Activated T-cell treated with anti-CD3 and anti-CD28 coated beads for 4 hours (primary cell): Measurements from ENCODE around the gene AIG1.
"Not testable (repeated sequence)": the region's sequence is repeated elsewhere in the genome, so short reads cannot be mapped to it uniquely, and the experiment has no call there.

Experiments
- DNase-seq: peaks from one replicate; pipeline ENCODE4 v3.0.0-alpha.2; 2020

Gene AIG1

DNA sequence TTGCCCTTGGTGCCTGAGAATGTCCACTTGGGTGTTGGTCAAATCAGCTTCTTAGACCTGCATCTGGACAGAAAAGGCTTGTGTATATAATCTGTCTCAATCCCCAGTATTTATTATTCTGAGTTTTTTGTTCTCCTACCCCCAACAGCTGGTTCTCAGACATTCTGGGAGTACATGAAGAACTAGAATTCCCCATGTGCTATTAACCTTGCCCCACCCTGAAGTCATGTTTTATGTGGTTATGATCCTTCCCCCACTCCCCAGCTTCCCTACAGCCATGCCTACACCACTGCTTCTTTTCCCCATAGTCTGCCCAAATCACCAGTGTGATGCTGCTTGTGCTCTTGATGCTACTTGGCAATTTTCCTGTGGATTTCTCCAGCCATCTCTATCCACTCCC, 232.8 kb downstream of the AIG1 start:
- no peak for DNase-seq

DNA sequence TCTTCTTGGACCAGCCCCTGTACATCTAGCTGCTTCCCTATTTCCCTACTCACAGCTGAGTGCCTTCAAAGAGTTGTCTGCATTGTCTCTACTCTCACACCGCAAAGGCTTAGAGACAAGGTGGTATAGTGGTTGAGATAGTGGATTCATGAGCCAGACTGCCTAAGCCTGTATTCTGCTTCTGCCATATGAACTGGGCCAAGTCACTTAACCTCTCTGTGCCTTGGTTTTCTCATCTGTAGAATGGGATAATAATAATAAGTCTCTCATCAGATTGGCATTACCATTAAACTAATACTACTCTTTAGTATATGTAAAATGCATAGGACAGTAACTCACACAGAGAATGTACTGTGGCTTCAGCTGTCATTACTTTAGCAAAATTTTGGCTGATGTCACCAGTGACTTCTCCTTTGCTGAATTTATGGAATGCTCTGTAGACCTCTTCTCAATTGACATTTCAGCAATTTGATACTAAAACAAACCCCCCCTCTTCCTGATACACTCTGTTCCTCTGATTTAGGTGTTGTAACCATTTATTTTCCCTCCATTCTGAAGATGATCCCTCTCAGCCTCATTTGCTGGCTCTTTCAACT, 233.7 kb downstream of the AIG1 start:
- no peak for DNase-seq

DNA sequence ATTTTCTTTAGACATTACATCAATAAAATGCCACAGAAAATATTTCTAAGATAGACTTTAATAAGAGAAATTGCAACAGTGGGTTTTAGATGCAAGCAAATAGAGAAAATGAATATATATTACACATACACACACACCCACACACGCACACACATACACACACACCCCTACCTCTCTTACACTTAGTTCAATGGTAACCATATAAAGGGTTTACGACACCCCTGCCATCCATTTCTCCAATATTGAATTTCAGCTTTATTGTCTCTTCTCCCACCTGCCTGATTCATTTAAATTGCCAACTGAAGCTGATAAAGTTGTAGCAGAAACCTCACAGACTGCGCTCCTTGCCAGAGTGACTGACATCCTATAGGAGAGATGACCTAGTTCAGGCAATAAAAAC, 235.2 kb downstream of the AIG1 start:
- DNase-seq = no peak

DNA sequence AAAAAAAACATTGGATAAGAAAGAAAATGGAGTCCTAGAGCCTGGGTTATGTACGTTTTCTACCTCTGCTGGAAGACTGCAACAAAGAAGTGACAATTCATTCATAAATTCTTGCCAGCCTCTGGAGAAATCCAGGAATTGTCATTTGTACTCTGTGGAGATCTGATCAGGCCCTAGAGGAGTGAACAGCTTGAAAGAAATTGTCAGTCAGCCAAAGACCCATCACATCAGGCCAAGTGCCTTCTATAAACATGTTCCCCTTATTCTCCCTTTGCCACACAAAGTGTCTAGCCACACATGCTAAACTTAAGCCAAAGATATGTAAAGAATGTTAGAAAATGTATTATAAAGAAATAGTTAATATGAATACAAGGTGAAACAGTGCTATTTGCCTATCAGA, 237.4 kb downstream of the AIG1 start:
- DNase-seq = no peak

DNA sequence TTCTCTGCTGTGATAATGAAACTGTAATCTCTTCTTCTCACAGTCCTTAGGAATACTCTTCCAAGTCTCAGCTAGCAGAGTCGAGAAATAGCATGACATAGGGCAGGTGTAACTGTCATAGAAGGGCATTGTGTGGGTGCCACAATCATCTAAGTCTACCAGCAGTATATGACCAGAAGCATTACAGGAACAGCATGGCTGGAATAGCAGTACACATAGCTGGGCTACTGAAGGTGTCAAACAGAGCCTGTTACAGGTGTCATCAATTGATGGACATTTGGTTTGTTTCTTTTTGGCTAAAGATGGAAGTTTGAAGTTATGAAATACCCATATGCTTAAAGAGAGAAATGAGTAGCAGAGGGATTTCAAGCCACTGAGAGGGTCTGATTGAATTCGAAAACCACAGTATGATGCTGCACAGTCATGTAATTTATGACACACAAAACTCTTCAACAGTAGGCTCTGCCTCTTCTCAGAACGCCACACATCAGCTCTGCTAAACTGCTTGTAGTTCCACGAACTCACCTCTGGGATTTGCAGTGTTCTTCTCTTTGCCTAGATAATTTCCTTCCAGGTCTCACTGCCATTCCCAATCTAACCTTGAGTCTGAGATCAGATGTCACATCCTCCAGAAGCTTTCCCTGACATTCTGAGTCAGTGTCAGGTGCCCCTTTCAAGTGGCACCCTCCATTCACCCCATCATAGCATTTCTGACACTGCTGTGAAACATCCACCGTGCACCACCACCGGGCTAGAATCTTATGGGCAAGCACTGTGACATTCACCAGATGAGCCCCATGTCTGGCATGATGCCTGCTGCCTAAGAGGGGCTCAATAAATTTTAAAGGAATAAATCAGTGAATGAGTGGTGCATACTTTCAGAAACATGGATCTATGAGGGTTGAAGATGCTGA, 238.8 kb downstream of the AIG1 start:
- no peak for DNase-seq

DNA sequence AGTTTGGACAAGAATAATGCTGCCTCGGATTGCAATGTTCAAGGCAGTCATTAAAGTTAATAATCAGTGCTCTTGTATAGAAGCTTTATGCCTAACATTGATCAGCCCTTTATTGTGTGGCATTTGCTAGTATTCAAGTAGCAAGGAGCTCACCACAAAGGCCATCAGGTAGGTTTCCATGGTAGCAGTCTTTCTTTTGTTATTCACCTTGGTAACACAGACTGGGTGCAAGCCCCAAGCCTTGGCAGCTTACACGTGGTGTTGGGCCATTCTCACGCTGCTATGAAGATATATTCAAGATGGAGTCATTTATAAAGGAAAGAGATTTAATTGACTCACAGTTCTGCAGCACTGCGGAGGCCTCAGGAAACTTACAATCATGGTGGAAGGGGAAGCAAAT, 240.5 kb downstream of the AIG1 start:
- DNase-seq = no peak

DNA sequence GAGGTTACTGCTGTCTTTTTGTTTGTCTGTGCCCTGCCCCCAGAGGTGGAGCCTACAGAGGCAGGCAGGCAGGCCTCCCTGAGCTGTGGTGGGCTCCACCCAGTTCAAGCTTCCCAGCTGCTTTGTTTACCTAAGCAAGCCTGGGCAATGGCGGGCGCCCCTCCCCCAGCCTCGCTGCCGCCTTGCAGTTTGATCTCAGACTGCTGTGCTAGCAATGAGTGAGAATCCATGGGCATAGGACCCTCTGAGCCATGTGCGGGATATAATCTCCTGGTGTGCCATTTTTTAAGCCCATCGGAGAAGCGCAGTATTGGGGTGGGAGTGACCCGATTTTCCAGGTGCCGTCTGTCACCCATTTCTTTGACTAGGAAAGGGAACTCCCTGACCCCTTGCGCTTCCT, 247.1 kb downstream of the AIG1 start:
- DNase-seq = not testable (repeated sequence)

GRCh38 chr6:143313163-143313562, 252.5 kb downstream of the AIG1 start:
- no peak for DNase-seq

DNA sequence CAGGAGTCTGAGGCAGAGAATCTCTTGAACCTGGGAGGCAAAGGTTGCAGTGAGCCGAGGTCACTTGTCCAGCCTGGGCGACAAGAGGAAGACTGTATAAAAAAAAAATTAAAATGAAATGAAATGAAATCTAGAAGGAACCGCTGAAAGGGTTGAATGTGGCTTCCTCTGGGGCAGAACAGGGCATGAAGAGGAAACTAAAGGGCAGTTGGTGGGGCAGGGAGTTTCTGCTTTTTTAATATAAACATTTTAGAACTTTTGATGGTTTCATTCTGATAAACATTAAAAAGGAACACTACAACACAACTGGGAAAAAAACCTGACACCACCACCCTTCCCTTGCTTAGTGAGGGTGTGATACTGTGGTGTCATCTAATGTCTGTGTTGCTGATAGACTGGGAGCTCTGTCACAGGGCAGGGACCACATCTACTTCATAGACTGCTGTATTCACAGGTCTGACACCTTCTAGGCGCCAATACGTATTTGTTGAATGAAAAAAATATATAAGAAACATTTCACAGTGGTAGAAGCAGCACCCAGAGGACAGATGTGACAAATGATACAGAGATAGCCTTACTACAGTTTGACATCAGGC, 260.9 kb downstream of the AIG1 start:
- DNase-seq = no peak

DNA sequence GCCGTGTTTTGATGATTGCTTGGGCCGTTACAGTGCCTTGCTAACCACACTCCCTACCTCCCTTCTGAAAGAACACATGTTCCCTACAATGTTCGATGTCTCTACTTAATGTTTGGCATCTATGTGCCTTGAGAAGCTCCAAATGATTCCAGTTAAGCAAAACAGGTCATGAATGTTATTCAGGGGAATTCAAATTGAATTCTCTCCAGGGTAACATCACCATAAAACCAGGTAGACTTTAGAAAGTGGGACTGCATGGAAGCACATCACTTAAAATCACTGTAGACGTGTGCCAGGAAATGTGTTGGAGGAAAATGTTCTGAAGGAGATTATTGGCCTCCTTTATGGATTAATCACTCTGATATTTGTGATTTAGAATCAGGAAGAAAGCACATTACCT, 261.7 kb downstream of the AIG1 start:
- no peak for DNase-seq

DNA sequence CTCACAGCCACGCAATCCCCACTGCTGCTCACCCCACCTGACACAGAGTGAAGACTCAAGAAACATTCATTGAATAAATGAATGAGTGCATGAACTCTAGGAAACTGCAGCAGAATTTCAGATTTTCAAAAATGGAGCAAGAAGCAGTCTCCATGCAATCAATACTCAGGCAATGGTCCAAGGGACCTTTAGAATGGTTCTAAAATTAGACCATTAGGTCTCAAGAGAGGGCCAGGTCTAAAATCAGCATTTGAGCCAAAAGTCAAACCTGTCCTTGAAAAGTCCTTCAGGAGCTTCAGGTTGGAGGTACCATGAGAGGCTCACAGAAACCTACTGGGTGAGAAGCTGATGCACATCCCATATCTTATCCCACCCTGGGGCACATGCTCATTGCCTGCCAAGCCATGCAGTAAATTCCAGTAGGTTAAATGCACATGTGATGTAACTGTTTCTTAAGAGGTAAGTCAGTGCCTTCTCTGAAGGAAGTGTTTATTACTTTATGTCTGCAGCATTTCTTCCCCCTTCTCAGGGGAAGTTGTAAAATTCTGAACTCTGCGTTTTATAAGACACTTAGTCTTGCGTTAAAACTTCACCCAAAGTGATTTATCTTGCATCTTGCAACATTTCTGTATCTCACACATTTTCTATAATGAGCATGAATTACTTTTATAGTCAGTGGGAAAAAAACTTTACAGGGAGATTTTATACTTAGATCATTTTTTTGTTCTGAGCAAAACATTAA, 263.2 kb downstream of the AIG1 start:
- DNase-seq = no peak

- DNase-seq = no peak
These were observed 264.9 kb downstream of the AIG1 start for GRCh38 chr6:143325379-143326140.

DNA sequence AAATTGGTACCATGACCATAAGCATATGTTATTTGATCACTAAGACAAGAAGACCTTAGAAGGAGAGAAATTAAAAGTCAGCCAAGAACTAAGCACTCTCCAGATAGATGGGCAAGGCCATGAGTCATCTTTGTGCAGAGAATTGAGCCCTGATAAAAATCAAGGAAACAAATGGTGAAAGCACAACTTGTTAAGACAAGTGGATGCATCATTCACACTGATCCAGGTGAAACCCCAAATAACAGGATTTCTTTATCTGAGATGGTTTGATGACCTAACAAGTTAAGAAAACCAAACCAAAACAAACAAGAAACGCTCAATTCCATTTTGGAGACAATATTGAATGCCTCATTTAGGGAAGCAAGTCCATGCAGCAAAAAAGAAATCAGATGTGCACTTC, 268.2 kb downstream of the AIG1 start:
- DNase-seq = no peak

- no peak for DNase-seq
These were observed 268.6 kb downstream of the AIG1 start for GRCh38 chr6:143329323-143329722.

DNA sequence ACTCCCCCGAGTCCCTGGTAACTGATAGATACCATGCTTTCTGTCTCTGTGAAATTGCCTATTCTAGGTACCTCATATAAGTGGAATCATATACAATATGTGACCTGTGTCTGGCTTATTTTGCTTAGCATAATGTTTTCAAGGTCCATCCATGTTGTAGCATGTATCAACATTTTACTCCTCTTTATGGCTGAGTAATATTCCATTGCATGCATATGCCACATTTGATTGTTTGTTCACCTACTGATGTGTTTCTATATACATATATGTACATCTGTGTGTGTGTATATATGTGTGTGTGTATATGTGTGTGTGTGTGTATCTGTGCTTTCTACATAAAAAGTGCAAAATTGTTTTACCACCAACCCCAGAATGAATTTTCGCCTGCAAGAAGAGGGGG, 270.7 kb downstream of the AIG1 start:
- DNase-seq = no peak

- DNase-seq = no peak
These were observed 271.6 kb downstream of the AIG1 start for GRCh38 chr6:143332153-143332845.

DNA sequence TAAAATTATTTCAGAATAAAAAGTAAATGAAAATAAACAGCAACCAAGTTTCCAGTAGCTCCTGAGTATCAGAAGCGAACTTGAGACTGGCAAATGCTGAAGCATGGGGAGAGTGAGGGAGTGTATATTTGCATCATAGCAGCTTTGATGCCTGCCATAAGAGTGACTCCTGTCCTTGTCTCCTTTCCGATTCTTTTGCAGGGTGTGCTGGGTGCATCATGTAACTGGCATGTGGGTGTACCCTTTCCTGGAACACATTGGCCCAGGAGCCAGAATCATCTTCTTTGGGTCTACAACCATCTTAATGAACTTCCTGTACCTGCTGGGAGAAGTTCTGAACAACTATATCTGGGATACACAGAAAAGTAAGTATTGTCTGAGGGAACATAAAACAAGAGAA, 272.4 kb downstream of the AIG1 start:
- DNase-seq = no peak

DNA sequence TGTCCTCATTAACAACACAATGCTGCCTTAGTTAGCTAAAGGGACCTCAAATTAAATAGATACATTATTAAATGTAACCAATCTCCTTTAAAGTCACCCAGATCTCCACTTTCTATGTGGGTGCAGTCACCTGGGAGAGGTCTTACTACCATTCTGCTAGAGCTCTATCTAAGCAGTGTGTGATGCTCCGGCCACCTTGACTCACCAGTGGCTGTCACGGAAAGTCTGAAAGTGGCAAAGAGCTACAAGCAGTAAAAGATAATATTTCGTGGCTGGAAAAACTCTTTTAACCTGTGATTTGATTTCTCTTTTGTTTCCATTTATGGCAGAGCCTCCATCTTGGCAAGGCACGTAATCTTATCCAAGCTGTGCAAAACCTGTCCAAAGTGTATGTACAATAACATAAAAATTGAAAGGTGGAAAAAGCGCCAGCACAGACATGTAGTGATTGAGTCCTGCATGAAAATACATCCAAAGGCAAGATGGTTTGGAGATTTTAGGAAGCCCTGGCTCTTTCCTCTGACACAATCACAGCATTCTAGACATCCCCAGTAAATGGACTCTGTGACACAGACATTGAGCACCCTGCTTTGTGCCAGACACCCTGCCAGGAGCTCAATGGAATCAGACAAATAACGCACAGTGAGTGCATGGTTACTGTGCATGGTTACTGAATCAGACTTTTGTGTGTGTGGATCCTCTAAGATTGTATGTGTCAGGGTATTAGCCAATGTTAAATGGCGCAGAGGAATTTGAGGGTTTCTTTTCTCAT, 273.2 kb downstream of the AIG1 start:
- DNase-seq = no peak

GRCh38 chr6:143335865-143336264, 275.2 kb downstream of the AIG1 start:
- DNase-seq = no peak

GRCh38 chr6:143336446-143337152, 275.9 kb downstream of the AIG1 start:
- no peak for DNase-seq
